GM23248 (cell line): ENCODE results near the gene MED15. TPM values are rescaled to one million over a fixed set of nuclear protein-coding genes. Genes with fewer than 3 reads are reported as not detected.

Experiments used
- DNase-seq: peaks from one replicate; pipeline ENCODE4 v3.0.0-alpha.2; 2015
- H2AFZ ChIP-seq: fragments of 200-600 bp; sonication (generic); 2 replicates; pipeline ENCODE4 v1.6.1; 2016; ENCODE audit warnings: antibody characterized with exemption
- H3F3A ChIP-seq: fragments of 200-600 bp; sonication (generic); 2 replicates; pipeline ENCODE4 v1.6.1; 2016; ENCODE audit warnings: mild to moderate bottlenecking, antibody characterized with exemption, mixed run types; ENCODE audit not compliant: insufficient read depth
- H3K27ac ChIP-seq: fragments of 200-600 bp; sonication (generic); 2 replicates; pipeline ENCODE4 v1.5.1; 2016; ENCODE audit warnings: mild to moderate bottlenecking
- H3K27me3 ChIP-seq: fragments of 200-600 bp; sonication (generic); replicated peaks from 2 replicates; pipeline ENCODE4 v1.6.1; 2016; ENCODE audit warnings: mild to moderate bottlenecking; ENCODE audit not compliant: insufficient read depth
- H3K36me3 ChIP-seq: fragments of 200-600 bp; sonication (generic); 2 replicates; pipeline ENCODE4 v1.6.1; 2016; ENCODE audit warnings: low read depth, mild to moderate bottlenecking
- H3K4me1 ChIP-seq: fragments of 200-600 bp; sonication (generic); 2 replicates; pipeline ENCODE4 v1.6.1; 2016; ENCODE audit warnings: mild to moderate bottlenecking; ENCODE audit not compliant: insufficient read depth
- H3K4me2 ChIP-seq: fragments of 200-600 bp; sonication (generic); one replicate; pipeline ENCODE4 v1.6.1; 2016; ENCODE audit warnings: mild to moderate bottlenecking; ENCODE audit not compliant: unreplicated experiment
- H3K4me3 ChIP-seq: fragments of 200-600 bp; sonication (generic); 2 replicates; pipeline ENCODE4 v1.5.1; 2016; ENCODE audit warnings: mild to moderate bottlenecking
- H3K79me2 ChIP-seq: fragments of 200-600 bp; sonication (generic); 2 replicates; pipeline ENCODE4 v1.6.1; 2016; ENCODE audit warnings: mild to moderate bottlenecking; ENCODE audit not compliant: insufficient read depth
- H3K9ac ChIP-seq: fragments of 200-600 bp; sonication (generic); 2 replicates; pipeline ENCODE4 v1.6.1; 2016; ENCODE audit warnings: mild to moderate bottlenecking
- H3K9me2 ChIP-seq: fragments of 200-600 bp; sonication (generic); 2 replicates; pipeline ENCODE4 v1.6.1; 2016; ENCODE audit warnings: mixed run types, mild to moderate bottlenecking, moderate library complexity; ENCODE audit not compliant: insufficient read depth
- H3K9me3 ChIP-seq: fragments of 200-600 bp; sonication (generic); one replicate; pipeline ENCODE4 v1.6.1; 2017; ENCODE audit warnings: low read depth
- H4K20me1 ChIP-seq: fragments of 200-600 bp; sonication (generic); 2 replicates; pipeline ENCODE4 v1.6.0; 2016; ENCODE audit not compliant: insufficient read depth
- EZH2 ChIP-seq: fragments of 200-600 bp; sonication (generic); IDR thresholded peaks from 2 replicates; pipeline ENCODE4 v1.6.1; 2018; ENCODE audit warnings: antibody characterized with exemption, mild to moderate bottlenecking; ENCODE audit not compliant: insufficient read depth, poor library complexity, severe bottlenecking
- EZH2phosphoT487 ChIP-seq: fragments of 200-600 bp; sonication (generic); IDR thresholded peaks from 2 replicates; pipeline ENCODE4 v1.6.1; 2018; ENCODE audit warnings: antibody characterized with exemption, moderate library complexity, mild to moderate bottlenecking, low read depth; ENCODE audit not compliant: insufficient read depth
- WGBS, 2 experiments: methylation state at CpG; one replicate each; pipeline ENCODE4 v1.1.6; 2015 to 2017; ENCODE audit warnings: low lambda C conversion rate in 2 of 2, low coverage in 1 of 2; ENCODE audit errors: missing lambda C conversion rate in 2 of 2; 5-methylcytosine and 5-hydroxymethylcytosine counted together
- in situ Hi-C: fragments of 300-500 bp; cut with MboI; formaldehyde crosslinking; loops from 2 replicates; pipeline ENCODE4 v1.15.0; 2020
- polyA plus RNA-seq: library from polyadenylated mRNA; unstranded; fragments of >200 nt; fragmentation: Nextera tagmentation; extraction: Ambion mirVana; gene quantifications from 2 replicates; pipeline ENCODE4 v1.2.1, GENCODE V29; 2016
- total RNA-seq: library from RNA; depleted of rRNA; stranded (reverse); fragments of >200 nt; shearing (Covaris generic); gene quantifications from 2 replicates; pipeline ENCODE4 v1.2.3, GENCODE V29; 2014

MED15 gene
- total and polyA plus RNA-seq, 2 experiments from 2014 or later = 40.2 to 69.7 TPM

DNA sequence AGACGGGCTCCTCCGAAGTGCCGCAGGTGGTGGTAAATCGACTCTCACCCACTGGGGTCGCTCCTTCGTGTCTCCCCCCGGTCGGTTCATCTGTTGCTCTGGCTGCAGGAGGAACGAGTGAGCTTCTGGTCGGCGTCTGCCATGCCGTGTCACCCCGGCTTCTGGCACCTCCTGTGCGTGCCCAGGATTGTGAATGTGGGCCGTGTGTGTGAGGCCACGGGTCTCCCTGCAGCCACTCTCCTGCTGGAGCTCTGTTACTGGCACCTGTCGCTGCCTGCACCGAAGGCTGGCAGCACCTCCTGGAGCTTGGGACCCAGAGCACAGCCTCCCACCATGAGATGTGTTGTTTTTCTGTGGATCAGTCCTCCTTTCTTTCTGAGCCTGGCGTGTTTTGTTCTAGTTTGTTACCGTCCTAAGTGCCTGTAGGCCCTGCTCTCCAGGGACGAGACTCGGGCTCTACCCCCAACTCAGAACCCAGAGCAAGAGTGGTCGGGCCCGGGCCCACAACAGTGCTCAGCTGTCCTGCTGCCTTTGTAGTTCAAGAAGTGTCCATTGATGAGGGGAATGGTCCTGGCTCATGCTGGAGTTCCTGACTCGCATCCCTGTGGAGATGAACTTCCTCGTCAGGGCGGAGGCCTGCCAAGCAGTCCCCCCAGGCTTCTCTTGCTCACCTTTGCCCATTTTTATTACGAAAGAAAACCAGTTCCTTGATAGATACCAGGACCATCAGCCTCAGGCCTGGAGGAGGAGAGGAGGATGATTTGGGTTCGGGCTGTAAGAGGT, 66.6 kb downstream of the MED15 start:
- Histone ChIP-seq H3K9me2 (no peaks in the 10 kb centered on the region), H3K9ac (no peak overlapping the region), H3K4me1 (peaks cover 28% of the 10 kb centered on the region), H3K79me2 (peaks cover 84% of the 10 kb centered on the region), H3K4me3 (no peak overlapping the region), H3F3A (peaks cover 30% of the 10 kb centered on the region), H3K27me3 (no peaks in the 10 kb centered on the region), H2AFZ (no peak overlapping the region), H3K4me2 (no peak overlapping the region), H3K36me3 (peaks cover 63% of the 10 kb centered on the region), H4K20me1 (no peaks in the 10 kb centered on the region), H3K27ac (no peak overlapping the region), H3K9me3 (no peaks in the 10 kb centered on the region)
- TF ChIP-seq EZH2 = no peak
- TF ChIP-seq EZH2phosphoT487 = no peak
- in situ Hi-C loops = no loop called here
- 87% methylated on average over 28 to 29 of the region's 29 CpGs for WGBS, 2 experiments
- DNase-seq = no peak

DNA sequence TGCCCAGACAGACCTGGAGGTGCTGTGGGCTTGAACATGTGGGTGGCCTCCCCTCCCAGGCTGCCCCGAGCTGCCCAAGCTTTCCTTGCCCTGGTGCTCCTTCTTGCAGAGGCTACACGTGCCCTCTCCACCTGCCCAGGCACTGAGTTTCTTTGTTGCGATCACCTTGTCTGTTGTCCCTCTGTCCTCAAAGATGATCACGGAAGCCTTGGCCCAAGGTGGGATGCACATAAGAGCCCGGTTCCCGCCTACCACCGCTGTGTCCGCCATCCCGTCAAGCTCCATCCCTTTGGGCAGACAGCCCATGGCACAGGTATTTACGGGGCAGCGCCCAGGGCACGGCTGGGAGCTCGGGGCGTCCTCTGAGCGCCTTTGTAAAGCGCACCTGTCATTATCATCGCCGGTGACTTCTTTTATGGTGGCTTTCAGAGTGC, 67.5 kb downstream of the MED15 start:
- in situ Hi-C loops = no loop called here
- Histone ChIP-seq H3K36me3 (peaks cover 59% of the 10 kb centered on the region), H3K27me3 (no peaks in the 10 kb centered on the region), H3K4me1 (peaks cover 19% of the 10 kb centered on the region), H3K79me2 (peaks cover 93% of the 10 kb centered on the region), H2AFZ (no peak overlapping the region), H3K9ac (no peak overlapping the region), H3K9me2 (no peaks in the 10 kb centered on the region), H4K20me1 (no peaks in the 10 kb centered on the region), H3F3A (peaks cover 22% of the 10 kb centered on the region), H3K9me3 (no peaks in the 10 kb centered on the region), H3K4me3 (no peak overlapping the region), H3K4me2 (no peak overlapping the region), H3K27ac (no peak overlapping the region)
- no peak for DNase-seq
- WGBS, 2 experiments = 97% methylated on average over 18 of the region's 18 CpGs
- TF ChIP-seq EZH2 (no peak), EZH2phosphoT487 (no peak)

DNA sequence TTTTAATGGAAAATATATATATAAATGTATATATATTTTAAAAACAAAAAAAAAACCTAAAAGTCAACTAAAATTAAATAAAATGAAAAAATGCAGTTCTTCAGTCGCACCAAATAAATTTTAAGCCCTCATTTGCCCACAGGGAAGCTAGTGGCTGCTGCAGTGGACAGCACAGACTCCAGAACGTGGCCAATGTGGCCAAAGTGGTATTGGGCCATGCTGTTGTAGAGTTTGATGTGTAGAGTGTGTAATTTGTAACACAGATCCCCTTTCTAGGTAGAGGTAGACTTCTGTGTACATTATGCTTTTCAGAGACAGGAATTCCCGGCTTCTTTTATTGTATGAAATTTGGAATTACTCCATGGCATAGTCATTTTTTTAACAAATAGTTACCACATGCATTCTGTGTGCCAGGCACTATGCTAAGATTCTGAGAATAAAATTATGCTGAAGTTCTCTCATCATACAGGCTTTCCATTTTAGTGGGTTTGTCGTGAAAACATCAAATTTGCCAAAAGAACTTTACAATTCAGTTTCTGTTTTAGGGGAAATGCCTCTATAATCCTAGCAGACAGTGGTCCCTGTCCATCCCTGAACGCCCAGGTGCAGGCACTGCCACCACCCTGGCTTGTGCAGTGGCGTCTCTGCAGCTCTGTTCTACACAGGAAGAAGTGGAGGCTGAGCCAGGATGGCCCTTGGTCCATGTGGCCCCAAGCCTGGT, 68.5 kb downstream of the MED15 start:
- Histone ChIP-seq H3K27ac (no peak overlapping the region), H3K36me3 (peaks cover 58% of the 10 kb centered on the region), H3K4me3 (no peak overlapping the region), H4K20me1 (no peaks in the 10 kb centered on the region), H3F3A (peaks cover 14% of the 10 kb centered on the region), H3K9me2 (no peaks in the 10 kb centered on the region), H2AFZ (no peak overlapping the region), H3K9ac (no peak overlapping the region), H3K79me2 (peaks cover 100% of the 10 kb centered on the region), H3K9me3 (no peaks in the 10 kb centered on the region), H3K4me2 (no peak overlapping the region), H3K4me1 (peaks cover 10% of the 10 kb centered on the region), H3K27me3 (no peaks in the 10 kb centered on the region)
- DNase-seq = no peak
- no peak for TF ChIP-seq EZH2phosphoT487
- TF ChIP-seq EZH2 = no peak
- in situ Hi-C loops = no loop called here
- 76 to 80% methylated on average over 6 of the region's 6 CpGs for WGBS, 2 experiments

DNA sequence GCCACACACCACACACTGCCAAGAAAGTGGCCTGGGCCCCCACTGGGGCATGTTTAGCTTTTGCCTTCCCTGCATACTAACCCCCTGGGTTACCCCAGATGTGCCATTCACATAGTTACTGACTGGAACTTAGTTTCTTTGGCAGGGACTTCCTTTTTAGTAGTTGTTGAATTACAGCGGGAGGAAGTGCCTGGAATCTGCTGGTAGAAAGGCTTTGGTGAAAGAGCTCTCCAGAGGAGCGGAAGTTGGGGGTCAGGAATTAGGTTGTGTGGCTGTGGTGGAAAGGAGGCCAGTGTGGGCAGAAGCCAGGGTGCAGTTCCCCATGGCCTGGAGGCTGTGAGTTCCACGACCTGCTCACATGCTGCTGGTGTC, 69.0 kb downstream of the MED15 start:
- Histone ChIP-seq H3K9me3 (no peaks in the 10 kb centered on the region), H3K4me1 (peaks cover 4% of the 10 kb centered on the region; the same call in 1 of the 2 replicates), H4K20me1 (no peaks in the 10 kb centered on the region), H3K9me2 (no peaks in the 10 kb centered on the region), H3K9ac (no peak overlapping the region), H3K4me2 (no peak overlapping the region), H2AFZ (no peak overlapping the region), H3K27me3 (no peaks in the 10 kb centered on the region), H3K36me3 (peaks cover 54% of the 10 kb centered on the region), H3K79me2 (peaks cover 100% of the 10 kb centered on the region), H3F3A (peaks cover 9% of the 10 kb centered on the region), H3K4me3 (no peak overlapping the region), H3K27ac (no peak overlapping the region)
- TF ChIP-seq EZH2phosphoT487 (no peak), EZH2 (no peak)
- DNase-seq = no peak
- 94 to 98% methylated on average over 3 of the region's 3 CpGs for WGBS, 2 experiments
- in situ Hi-C loops = no loop called here
